ENCODE results near the gene ZNF521. TPM values are rescaled to one million over a fixed set of nuclear protein-coding genes. Genes with fewer than 3 reads are reported as not detected.

The ZNF521 gene
- total and polyA plus RNA-seq, 8 donors: 16.6 to 60.6 (median 47.3) TPM

GRCh38 chr18:25352629-25353005 lies 651 bp upstream of the ZNF521 start:
- ATAC-seq (no peak), DNase-seq (no peak)
- TF ChIP-seq, protein P1, sequence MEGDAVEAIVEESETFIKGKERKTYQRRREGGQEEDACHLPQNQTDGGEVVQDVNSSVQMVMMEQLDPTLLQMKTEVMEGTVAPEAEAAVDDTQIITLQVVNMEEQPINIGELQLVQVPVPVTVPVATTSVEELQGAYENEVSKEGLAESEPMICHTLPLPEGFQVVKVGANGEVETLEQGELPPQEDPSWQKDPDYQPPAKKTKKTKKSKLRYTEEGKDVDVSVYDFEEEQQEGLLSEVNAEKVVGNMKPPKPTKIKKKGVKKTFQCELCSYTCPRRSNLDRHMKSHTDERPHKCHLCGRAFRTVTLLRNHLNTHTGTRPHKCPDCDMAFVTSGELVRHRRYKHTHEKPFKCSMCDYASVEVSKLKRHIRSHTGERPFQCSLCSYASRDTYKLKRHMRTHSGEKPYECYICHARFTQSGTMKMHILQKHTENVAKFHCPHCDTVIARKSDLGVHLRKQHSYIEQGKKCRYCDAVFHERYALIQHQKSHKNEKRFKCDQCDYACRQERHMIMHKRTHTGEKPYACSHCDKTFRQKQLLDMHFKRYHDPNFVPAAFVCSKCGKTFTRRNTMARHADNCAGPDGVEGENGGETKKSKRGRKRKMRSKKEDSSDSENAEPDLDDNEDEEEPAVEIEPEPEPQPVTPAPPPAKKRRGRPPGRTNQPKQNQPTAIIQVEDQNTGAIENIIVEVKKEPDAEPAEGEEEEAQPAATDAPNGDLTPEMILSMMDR (IDR thresholded peaks at IDR 0.05): no peak

DNA sequence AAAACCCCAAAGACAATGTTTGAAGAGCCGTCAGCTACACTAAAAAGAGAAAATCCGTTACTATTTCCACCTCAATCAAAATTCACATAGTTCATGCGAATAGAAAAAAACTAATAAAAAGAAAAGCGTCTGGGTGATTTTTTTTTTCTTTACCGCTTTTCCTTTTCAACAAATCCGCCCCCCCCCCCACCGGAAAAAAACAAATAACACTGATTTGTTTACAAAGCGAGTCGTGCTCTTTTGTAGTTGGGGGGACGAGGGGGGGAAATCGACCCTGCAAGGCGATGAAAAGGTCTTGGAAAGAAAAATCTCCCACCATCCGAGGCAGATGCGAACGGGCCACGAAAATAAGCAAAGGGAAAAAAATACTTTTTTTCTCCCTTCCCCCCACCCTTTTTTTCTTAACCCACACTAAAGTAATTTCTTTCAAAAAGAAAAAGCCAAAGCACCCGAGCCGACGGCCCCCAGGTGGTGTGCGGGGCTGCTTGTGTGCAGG lies 638 bp downstream of the ZNF521 start:
- Histone ChIP-seq H3K4me3 (peak overlapping the region; percentile 49 to 63), H3K36me3 (no peaks in the 10 kb centered on the region), H3K9me3 (no peaks in the 10 kb centered on the region), H3K27ac (peak overlapping the region; percentile 78 to 87), H3K4me1 (peaks cover 0 to 25% of the 10 kb centered on the region in 2 donors), H3K27me3 (peaks cover 6 to 81% of the 10 kb centered on the region in 2 donors)
- ATAC-seq (no peak), DNase-seq (peak in 1 of 4 donors; percentile 31)
- intact Hi-C loops (cut with DNase I): no loop called here
- TF ChIP-seq, protein P1 (IDR thresholded peaks at IDR 0.05): no peak

More at GRCh38 chr18:25352629-25353005, 651 bp upstream of the ZNF521 start:
- Histone ChIP-seq H3K4me1 (peaks cover 0 to 25% of the 10 kb centered on the region in 2 donors), H3K36me3 (no peaks in the 10 kb centered on the region), H3K9me3 (no peaks in the 10 kb centered on the region), H3K27me3 (peaks cover 6 to 68% of the 10 kb centered on the region in 2 donors), H3K27ac (peak overlapping the region; percentile 40 to 46), H3K4me3 (peak overlapping the region; percentile 17 to 30)
- intact Hi-C loops (cut with DNase I): no loop called here

GRCh38 chr18:25350489-25351251 lies 1.3 kb downstream of the ZNF521 start:
- ATAC-seq: peak; percentile 39

GRCh38 chr18:25349926-25350487 lies 2.0 kb downstream of the ZNF521 start:
- ATAC-seq (no peak), DNase-seq (peak in 3 of 4 donors; percentile 32 to 80 (median 34))
- Histone ChIP-seq H3K27me3 (peaks cover 6 to 82% of the 10 kb centered on the region in 2 donors), H3K27ac (peak overlapping the region; percentile 78 to 87), H3K4me1 (peaks cover 0 to 25% of the 10 kb centered on the region in 2 donors), H3K36me3 (no peaks in the 10 kb centered on the region), H3K4me3 (peak overlapping the region; percentile 49 to 63), H3K9me3 (no peaks in the 10 kb centered on the region)
- TF ChIP-seq, protein P1 (IDR thresholded peaks at IDR 0.05): no peak
- intact Hi-C loops (cut with DNase I): loop anchor here in 1 of 2 donors (10.0 kb wide), 1 partner anchor 115 kb away; no protein-coding TSS in a partner anchor

More at GRCh38 chr18:25350489-25351251, 1.3 kb downstream of the ZNF521 start:
- Histone ChIP-seq H3K36me3 (no peaks in the 10 kb centered on the region), H3K27ac (peak overlapping the region; percentile 78 to 87), H3K27me3 (peaks cover 6 to 82% of the 10 kb centered on the region in 2 donors), H3K4me1 (peaks cover 0 to 25% of the 10 kb centered on the region in 2 donors), H3K4me3 (peak overlapping the region; percentile 49 to 63), H3K9me3 (no peaks in the 10 kb centered on the region)
- DNase-seq: peak; percentile 35 to 77 (median 71)
- TF ChIP-seq, protein P1 (IDR thresholded peaks at IDR 0.05): no peak
- intact Hi-C loops (cut with DNase I): no loop called here

All from left lung (tissue), 10 donors.